HG03097 (cell line): Measurements from ENCODE around the gene DPYSL3.

Experiments
- ATAC-seq: cut with Tn5 transposase; IDR thresholded peaks from one replicate; pipeline ENCODE4 v1.9.1; 2021; ENCODE audit not compliant: unreplicated experiment, low FRiP score

The DPYSL3 gene

DNA sequence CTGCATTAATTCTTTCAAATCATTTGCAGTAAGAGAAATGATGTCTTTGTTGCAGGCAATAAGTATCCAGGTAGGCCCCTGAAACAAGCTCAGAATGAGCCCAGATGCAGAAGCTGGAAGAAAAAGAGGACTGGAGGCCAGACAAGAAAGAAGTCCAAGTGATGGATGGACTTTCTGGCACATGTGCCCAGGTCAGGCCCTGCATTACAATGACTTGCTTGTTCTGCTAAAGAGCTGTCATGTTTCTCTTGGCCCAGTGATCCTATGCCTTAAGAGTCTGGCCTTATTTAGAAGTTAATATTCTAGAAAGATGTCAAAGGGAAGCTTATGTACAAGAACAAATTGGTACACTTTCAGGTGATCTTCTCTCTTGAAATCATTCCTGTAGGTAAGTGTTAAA is 64.8 kb downstream of the DPYSL3 start:
- ATAC-seq = no peak

DNA sequence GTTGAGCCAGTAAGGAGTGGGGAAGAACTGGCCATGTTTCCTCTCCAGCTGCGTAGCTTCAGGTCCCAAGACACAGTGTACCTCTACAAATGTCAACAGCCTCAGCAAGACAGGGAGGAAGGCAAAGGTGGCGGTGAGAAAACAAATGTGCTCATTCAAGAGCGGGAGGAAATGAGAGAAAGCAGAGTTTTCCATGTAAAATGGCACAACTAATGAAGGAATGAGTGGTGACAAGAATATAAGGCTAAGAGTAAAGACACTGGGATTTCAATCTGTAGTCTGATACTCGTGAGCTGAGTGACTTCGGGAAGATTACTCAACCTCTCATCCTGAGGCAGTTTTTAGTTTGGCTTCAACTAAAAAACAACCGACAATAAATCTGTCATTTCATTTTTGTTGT is 67.6 kb downstream of the DPYSL3 start:
- no peak for ATAC-seq

DNA sequence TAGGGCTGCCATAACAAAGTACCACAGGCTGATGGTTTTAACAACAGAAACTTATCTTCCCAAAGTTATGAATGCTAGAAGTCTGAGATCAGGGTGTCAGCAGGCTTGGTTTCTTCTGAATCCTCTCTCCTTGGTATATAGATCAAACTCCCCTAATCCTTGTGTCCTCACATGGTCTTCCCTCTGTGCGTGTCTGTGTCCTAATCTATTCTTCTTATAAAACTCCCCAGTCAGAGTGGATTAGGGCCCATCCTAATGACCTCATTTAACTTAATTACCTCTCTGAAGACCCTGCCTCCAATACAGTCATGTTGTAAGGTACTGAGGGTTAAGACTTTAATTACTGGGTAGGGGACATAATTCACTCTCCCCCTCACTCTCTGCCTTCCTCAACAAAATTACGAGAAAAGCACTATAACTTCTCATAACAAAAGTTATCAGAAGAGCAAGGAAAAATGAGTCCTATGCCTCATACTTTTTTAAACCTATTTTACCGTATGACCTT is 68.6 kb downstream of the DPYSL3 start:
- no peak for ATAC-seq

DNA sequence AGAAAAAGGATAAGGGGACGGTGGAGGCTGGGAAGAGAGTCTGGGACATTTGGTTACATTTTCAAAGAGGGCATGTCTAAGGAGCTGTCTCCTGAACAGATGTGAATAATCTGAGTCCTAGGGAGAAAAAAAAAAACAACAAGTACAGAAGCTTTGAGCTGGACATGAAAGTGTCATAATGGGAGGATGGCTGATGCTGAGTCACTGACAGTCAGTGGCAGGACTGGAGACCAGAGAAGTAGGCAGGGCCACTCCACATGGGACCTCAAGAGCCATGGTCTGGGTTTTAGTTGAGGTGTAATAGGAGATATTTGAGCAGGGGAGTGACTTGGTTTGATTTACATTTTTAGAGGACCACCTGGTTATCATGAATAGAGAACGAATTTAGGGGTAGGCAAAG is 70.6 kb downstream of the DPYSL3 start:
- ATAC-seq = no peak

DNA sequence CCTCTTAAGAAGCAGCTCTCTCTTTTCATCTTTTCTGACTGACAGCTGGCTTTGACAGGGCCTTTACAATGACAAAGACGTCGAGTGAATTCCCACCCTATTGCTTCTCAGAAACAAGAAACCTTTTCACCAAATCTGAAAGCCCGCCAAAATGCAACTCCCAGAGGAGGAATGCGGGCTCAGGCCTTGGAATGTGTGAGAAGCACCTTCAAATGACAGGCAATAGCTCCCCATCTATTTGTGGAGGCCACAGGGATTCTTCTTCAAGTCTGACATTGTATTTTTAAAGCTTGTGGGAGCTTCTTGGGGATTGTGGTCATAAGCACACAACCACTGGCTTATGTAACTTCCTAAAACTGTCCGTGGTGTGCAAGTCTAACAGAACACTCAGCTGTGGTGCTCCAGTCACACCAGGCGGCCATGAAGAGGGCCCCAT is 72.7 kb downstream of the DPYSL3 start:
- ATAC-seq = no peak

DNA sequence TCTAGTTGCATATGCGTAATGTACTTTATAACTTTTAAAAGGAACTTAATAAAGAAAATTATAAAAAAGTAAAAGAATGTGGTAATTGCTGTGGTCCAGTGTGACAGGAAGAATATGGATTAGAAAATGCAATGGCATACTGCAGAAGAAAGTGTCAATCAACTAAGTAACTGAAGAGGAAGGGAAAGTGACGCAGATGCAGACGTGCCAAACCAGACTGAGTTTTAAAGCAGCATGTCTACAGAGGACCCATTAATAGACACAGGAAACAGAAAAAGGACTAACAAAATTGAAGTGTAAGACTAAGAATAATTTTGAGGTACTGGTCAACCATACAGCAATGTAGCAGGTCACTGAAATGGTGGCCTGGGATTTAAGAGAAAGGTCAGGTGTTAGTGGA is 73.3 kb downstream of the DPYSL3 start:
- ATAC-seq = no peak

DNA sequence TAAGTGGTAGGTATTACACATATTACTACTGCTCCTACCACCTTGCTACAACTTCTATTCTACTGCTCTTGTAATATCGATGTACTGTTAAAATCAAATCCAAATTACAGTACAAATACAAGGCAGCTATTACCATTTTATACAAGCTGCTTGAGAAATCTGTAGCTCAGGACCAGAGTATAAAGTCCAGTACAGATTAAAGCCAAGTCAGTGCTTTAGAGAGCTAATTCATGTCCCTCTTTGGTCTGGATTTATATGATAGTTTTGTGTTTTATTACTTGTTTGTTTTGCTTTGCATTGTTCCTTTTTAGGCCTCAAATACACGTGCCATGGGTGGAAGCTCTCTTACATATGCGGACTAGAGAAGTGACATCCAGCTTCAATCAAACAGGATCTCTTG is 75.8 kb downstream of the DPYSL3 start:
- ATAC-seq = no peak

DNA sequence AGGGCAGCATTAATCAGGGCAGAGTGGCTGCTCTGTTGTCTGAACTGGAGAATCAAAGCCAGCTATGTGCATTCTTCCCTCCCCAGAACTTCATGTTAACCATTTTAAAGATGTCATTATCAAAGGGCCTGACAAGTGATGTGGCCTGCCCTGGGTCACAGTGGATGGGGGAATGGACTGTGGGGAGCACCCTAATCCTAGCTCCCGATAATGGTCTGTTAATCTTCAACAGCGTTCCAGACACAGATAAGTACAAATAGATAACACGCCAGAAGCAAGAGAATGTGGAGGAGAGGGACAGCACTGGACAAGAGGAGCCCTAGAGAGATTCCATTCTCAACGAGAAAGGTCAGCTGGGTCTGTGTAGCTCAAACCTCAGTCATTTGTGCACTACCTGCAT is 77.5 kb downstream of the DPYSL3 start:
- no peak for ATAC-seq

DNA sequence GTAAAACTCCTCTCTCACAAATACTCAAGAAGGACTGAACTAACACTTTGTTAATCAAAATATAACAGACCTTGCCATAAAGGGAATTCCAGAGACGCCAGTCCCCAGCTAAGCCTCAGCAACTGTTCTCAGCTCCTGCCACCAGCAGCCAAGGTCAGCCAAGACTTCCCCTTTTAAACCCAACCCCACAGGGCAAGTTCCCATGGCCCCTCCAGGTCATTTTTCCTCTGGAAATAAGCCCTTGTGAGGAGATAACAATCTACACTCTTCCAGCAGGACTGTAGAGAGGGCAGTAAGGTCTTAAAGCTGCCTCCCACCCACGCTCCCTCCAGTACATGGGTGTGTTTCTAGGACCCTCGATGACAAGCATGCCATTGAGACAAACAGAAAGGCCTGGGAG is 78.3 kb downstream of the DPYSL3 start:
- ATAC-seq = no peak

DNA sequence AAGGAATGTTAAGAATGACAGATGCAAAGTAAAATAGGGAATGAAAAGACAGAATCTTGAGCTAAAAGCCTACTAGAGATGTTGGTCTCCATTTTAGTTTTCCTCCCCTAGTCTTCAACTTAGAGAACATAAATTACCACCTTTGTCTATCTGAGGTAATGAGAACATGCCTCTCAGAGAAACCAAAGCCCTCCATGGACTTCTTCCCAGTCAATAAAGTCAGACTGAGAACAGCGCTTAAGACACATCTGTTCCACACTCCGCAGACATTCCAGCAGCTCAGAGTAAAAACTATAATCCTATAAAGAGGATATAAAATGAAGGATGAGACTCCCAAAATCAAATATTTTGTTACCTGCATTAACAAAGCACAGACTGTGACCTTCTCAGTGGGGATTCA is 79.2 kb downstream of the DPYSL3 start:
- ATAC-seq = no peak

DNA sequence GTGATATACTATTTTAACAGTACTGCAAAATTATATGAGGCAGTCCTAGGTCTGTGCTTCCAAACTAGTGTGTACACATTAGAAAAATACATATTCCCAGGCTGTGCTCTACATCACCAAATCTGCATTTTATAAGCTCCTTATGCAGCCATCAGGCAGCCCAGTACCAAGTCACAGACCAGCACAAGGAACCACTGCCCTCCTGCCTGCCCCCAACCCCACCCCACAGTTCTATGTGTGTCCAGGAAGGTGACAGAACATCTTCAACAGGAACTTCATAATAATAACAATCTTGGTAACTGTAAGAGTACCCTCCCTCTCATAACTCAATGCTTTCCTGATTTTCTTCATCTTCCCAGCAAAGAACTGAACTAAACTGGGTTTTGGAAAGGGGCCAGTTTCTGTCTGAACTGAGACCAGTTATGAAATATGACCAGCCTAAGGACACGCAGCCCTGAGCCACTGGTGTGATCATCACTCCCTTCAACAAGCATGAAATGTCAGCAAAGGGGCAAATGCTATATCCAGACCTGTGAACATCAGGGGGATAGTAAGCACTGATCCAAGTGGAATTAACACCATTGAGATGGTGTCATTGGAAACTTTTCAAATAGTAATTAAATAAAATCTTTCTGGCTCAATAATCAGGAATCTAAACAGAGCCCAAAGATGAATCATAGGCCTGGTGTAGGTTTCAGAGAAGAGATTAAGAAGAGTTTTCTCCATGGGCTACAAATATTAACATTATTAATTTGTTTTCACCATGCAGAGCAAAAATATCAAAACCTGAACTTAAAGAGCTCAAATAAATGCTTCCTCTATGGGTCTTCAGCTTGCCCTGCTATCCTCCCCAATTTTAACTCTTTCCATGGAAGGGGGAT is 82.1 kb downstream of the DPYSL3 start:
- no peak for ATAC-seq

DNA sequence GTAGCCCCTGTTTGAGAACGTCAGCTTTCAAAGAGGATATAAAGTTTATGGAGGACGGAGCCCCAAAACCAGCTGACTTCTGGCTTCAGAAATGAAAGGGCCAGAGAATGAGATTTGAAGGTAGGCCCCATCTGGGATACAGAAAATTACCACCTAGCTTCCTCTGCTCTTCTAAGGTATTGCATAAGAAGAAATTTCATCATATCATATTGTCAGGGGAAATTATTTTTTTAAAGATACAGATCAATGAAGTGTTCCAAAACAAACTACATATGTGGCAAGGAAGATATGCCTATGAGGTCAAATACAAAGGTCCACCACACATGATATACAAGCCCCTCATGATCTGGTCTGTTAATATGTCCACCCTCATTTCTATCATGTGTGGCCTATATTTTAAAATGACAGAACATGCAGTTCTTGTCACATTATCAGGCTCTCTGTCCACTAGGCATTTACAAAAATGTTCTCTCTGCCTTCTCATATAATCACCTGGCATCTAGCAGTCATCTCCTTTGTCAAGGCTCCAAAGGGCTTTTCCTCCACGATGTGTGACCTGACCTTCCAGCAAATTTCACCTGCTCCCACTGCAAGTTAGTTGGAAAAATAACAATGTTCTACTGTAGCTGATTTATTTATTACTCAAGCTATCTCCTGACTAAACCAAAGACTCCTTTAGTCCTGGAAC is 83.1 kb downstream of the DPYSL3 start:
- no peak for ATAC-seq

DNA sequence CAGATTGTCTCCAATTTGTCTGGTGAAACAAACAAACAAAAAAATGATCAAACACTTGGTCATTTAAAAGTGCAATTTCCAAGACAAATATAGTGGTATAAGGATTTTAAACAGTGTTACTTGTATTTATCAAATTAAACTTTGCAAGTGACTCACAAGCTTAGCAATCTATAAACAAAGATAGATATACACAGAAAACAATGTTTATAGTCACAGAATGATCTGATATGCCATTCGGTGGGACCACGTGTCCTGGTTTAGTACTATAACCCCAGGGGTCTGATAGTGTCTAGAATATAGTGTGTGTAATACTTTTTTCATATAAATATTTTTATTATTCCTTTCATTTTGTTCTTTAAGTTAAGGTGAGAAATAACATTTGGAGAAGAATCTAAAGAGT is 91.3 kb downstream of the DPYSL3 start:
- ATAC-seq = no peak

DNA sequence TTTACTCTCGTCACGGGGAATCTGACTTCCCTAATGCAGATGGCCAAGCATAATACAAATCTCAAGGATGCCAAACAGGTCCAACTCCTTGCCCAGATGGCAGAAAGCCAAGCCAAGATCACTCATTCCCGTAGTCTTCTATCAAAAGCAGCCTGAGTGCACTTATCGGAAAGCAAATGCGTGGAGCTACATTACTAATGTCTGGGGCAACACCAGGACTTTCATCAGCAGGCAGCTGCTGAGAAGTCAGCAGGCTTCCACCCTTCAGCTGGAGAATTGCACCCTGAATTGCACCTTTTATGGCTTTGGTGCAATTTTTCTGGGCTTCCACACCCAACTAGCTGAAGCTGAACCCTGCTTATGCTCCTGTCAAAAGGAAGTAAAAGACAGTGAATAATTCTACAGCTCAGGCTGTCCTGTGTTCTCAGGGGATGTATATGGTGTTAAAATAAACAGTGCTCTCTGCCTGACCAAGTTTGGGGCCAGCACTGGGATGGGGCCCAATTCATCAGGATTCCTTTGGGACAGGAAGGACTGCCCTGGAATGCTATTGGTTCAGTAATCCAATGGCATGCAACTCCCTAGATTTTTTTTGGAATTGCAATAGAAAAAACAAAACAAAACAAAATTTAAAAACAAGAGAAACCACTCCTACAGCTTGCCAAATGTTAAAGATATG is 92.6 kb downstream of the DPYSL3 start:
- ATAC-seq = no peak

DNA sequence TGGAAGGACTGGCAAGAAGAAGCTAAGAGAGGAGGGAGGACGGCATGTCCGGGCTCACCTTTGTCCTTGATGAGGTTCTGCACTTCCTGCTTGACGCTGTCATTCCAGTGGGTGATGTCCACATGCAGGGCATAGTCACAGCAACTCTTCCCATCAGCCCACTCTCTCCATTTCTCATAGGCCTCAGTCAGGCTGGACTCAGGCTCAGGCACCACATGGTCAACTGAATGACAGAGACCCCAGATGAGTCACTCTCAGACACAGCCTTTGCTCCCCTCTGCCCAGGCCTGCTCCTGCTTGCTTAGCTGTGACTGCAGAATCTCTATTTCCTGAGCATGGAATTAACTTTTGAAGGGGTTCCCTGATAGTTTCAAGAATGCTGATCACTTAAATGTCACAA is 94.2 kb downstream of the DPYSL3 start:
- ATAC-seq = no peak

DNA sequence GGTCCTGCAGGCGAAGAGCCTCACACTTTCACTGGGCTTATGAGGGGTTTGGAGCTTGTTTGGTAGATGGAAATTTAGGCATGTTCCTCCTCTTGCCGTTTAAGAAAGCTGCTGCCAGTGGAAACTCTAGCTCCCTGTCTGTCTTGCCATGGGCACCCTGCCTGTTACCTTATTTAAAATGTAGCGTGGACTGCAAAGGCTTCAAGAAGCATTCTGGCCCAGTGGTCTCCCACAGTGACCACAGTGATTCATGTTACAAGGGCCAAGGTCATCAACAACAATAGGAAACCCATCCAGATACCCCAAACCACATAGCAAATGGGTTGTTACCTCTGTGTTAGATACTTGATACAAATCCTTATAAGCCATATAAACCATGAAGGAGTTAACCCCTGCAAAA is 96.6 kb downstream of the DPYSL3 start:
- ATAC-seq = no peak

DNA sequence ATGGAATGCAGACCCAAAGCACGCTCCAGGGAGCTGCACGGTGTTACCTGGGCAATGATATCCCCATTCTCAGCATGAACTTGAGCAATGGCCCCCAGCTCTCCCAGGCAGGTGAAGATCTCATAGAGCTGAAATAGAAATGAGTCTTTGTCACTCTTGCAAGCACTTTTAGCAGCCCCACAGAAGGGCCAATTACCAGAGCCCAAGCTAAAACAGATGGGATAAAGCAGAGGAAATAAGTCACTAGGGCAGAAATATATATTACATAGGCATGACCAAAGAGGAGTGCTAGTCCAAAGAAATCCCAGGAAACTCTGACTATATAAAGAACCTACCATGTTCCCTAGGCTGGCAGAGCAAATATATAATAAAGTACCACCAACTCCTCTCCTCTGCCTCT is 97.3 kb downstream of the DPYSL3 start:
- ATAC-seq = no peak

DNA sequence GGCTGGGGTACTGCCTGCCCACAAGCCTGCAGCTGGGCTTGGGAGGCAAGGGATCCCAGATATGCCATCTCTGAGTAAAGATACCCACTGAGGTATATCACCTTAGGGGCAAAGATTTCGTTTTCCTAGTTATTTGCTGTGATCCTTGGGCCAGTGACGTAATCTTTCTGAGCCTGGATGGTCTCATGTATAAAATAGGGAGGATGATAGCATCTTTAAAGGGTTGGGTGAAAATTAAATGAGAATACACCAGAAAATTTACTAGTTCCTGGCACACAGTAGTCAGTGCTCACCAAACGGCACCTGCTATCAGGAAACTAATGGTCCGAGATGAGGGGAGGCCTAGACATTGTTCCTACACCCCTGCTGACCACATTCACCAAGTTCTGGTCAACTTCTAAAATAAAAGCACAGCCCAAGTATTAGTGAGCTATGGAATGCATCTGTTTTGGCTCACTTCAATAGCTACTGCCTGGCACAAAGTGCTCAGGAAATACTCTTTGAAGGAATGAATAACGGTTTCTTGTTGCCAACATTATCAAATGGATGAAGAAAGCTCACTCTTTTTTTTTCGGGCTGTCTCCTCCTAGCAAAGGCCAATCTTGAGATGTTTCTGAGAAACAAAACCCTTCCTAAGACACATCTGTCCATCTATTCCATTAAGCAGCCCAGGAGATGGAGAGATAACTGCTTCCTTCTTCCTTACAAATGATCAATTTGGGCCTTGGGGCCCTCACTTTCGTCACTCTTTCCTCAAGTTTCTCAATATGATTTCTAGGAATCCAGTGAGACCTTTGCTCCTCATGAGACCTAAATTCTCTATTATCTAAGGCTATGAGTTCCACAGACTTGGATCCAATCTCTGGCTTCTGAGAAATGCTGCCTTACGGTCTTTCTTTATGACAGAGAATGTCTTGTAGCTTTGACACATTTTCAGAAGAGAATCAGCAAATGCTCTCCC is 98.2 kb downstream of the DPYSL3 start:
- no peak for ATAC-seq

DNA sequence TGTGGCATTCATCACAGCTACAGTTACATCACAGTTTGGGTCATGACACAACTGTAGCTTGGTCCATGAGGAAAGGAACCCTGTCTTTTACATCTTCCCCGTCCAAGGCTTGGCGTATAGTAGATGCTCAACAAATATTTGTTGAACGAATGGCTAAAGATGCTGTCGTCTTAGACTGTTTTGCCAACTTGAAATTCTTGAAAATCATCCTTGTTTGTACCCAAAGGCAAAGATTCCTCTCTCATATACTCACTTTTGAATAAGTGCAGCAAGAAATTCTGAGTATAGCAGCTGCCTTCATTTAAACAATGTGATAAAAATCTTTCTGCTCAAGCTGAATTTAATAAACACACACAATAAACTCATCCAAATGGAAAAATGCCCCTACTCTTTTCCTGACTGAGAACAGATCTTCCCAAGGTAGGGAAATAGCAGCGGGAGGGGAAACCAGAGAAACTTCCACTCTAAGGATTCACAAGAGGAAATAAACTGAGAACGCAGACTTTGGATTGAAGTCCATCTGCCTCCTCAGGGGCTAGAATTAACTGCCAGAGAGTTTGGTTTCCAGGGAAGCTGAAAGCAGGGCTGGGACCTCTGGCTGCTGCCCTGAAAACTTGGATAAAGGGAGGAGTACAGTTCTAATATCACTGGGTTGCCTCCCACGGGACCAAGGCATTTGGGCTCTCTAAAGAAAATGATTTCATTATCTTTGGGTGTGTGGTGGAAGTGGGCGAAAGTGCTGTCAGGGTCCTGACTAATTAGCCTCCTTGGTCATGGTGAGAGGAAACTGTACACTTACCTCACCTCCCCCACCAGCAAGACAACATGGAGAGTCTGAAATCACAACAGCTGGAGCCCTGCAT is 99.1 kb downstream of the DPYSL3 start:
- no peak for ATAC-seq
